C4-2B (cell line): ENCODE results near the gene GALNT1.

Source experiments
- CTCF ChIP-seq: fragments of 450-650 bp; conservative IDR thresholded peaks from 2 replicates; pipeline ENCODE4 v1.5.1; 2017; ENCODE audit warnings: mild to moderate bottlenecking
- ZFX ChIP-seq: fragments of 450-650 bp; IDR thresholded peaks from 2 replicates; pipeline ENCODE4 v1.6.1; 2017

DNA sequence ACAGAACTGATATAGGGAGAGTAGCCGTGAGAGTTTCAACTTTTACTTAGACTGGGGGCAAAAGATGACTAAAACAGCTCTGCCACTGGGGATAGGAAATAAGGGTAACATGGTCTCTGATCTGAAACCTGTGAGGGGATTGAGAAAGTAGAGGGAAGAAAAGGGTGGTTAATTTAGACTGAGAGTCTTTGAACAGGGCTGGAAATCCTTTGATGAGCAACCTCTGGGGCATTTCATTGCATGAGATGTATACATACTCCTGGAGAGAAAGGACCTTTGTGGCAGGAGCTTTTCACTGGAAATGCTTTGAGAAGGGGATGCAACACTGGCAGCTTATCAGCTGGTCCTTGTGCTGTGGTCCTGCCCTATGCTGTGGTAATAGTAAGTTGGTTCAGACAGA, 9.4 kb downstream of the GALNT1 start:
- no peak for TF ChIP-seq CTCF
- TF ChIP-seq ZFX, result no peak
